Lower leg skin (tissue), 3 donors: ENCODE measurements around the gene TPK1.

Source experiments
- CTCF ChIP-seq, 3 donors: fragments of 450-650 bp; IDR thresholded peaks; one replicate each; pipeline ENCODE4 v1.5.1; 2016; ENCODE audit warnings: antibody characterized with exemption in 3 of 3, mild to moderate bottlenecking in 3 of 3, moderate library complexity in 2 of 3
- POLR2A ChIP-seq, 2 donors: fragments of 450-650 bp; IDR thresholded peaks; one replicate each; pipeline ENCODE4 v1.6.1; 2016 to 2017; ENCODE audit warnings: antibody characterized with exemption in 2 of 2, mild to moderate bottlenecking in 1 of 2, moderate library complexity in 1 of 2

- no peak for TF ChIP-seq CTCF (IDR thresholded peaks at IDR 0.05)
- no peak for TF ChIP-seq POLR2A (IDR thresholded peaks at IDR 0.05)
Observed at GRCh38 chr7:144517749-144518148, 318.1 kb downstream of the TPK1 start.
